B cell (primary cell): Measurements from ENCODE around the gene SLC26A1. TPM values are rescaled to one million over a fixed set of nuclear protein-coding genes. Genes with fewer than 3 reads are reported as not detected.

Experiments used
- ATAC-seq: fragments of 200-7000 bp; cut with Tn5 transposase; one replicate; pipeline ENCODE4 v1.10.0; 2021; ENCODE audit warnings: low read depth, mild to moderate bottlenecking, moderate number of reproducible peaks, moderate library complexity
- CTCF ChIA-PET: fragments of 350-600 bp; sonication (Branson Sonifier 250); formaldehyde crosslinking; loops from one replicate; lab custom pipeline; 2021; ENCODE audit warnings: antibody characterized with exemption, inconsistent platforms; lab: Charles Lee
- POLR2A ChIA-PET: fragments of 350-600 bp; sonication (Branson Sonifier 250); formaldehyde crosslinking; loops from one replicate; lab custom pipeline; 2021; ENCODE audit warnings: antibody characterized with exemption; lab: Charles Lee
- DNase-seq: peaks from one replicate; pipeline ENCODE4 v3.0.0; 2013
- H2AFZ ChIP-seq: 2 replicates; pipeline ENCODE4 v1.6.1; 2012; ENCODE audit warnings: mild to moderate bottlenecking, low read depth, low read length; ENCODE audit not compliant: insufficient read depth, poor library complexity, severe bottlenecking
- H3K27ac ChIP-seq, 2 donors: 1 replicate in 1 of 2; 2 replicates in 1 of 2; pipeline ENCODE4 v1.5.1; 2012 to 2013; ENCODE audit warnings: low read length in 2 of 2, mild to moderate bottlenecking in 2 of 2, moderate library complexity in 1 of 2
- H3K27me3 ChIP-seq, 4 experiments: fragments of 200-600 bp in 1 of 4; sonication (generic) in 1 of 4; replicated peaks in 1 of 4; 1 replicate in 2 of 4; 2 replicates in 2 of 4; pipeline versions ENCODE4 v1.6.1 to v1.7.0; 2013 to 2016; ENCODE audit warnings: low read length in 3 of 4, mild to moderate bottlenecking in 2 of 4, mixed read lengths in 1 of 4, moderate library complexity in 1 of 4; ENCODE audit not compliant: insufficient read depth in 4 of 4, control insufficient read depth in 3 of 4; ENCODE audit errors: control extremely low read depth in 1 of 4
- H3K36me3 ChIP-seq, 2 experiments: replicated peaks in 1 of 2; 1 replicate in 1 of 2; 2 replicates in 1 of 2; pipeline versions ENCODE4 v1.6.1 to v1.7.1; 2013; ENCODE audit warnings: low read length in 1 of 2; ENCODE audit not compliant: insufficient read depth in 2 of 2, control insufficient read depth in 1 of 2; ENCODE audit errors: control extremely low read depth in 1 of 2, extremely low read depth in 1 of 2
- H3K4me1 ChIP-seq, 2 donors: fragments of 200-600 bp in 1 of 2; sonication (generic) in 1 of 2; 1 replicate in 1 of 2; 2 replicates in 1 of 2; pipeline versions ENCODE4 v1.5.1 to v1.6.1; 2013 to 2017; ENCODE audit warnings: low read length in 2 of 2; ENCODE audit not compliant: control insufficient read depth in 2 of 2, insufficient read depth in 2 of 2
- H3K4me2 ChIP-seq: replicated peaks from 2 replicates; pipeline ENCODE3; 2012; ENCODE audit warnings: mild to moderate bottlenecking, low read depth, low read length; ENCODE audit not compliant: poor library complexity, severe bottlenecking
- H3K4me3 ChIP-seq, 5 experiments: fragments of 200-600 bp in 1 of 5; sonication (generic) in 1 of 5; 1 replicate in 3 of 5; 2 replicates in 2 of 5; pipeline versions ENCODE4 v1.5.1 to v1.7.0; 2011 to 2016; ENCODE audit warnings: low read length in 4 of 5, mild to moderate bottlenecking in 4 of 5, low read depth in 2 of 5, control low read depth in 1 of 5, moderate library complexity in 1 of 5; ENCODE audit not compliant: insufficient read depth in 1 of 5; ENCODE audit errors: control extremely low read depth in 1 of 5, extremely low read depth in 1 of 5
- H3K79me2 ChIP-seq: fragments of 200-600 bp; sonication (generic); one replicate; pipeline ENCODE4 v1.6.0; 2016; ENCODE audit warnings: low read length; ENCODE audit not compliant: control insufficient read depth, insufficient read depth
- H3K9ac ChIP-seq: fragments of 200-600 bp; sonication (generic); 2 replicates; pipeline ENCODE4 v1.6.1; 2017; ENCODE audit warnings: mild to moderate bottlenecking, low read length, moderate library complexity
- H3K9me3 ChIP-seq, 3 donors: one replicate each; pipeline versions ENCODE4 v1.6.1 to v1.7.1; 2013; ENCODE audit warnings: low read length in 2 of 3; ENCODE audit not compliant: control insufficient read depth in 2 of 3, insufficient read depth in 1 of 3; ENCODE audit errors: control extremely low read depth in 1 of 3
- H4K20me1 ChIP-seq: 2 replicates; pipeline ENCODE4 v1.6.0; 2012; ENCODE audit warnings: mild to moderate bottlenecking, low read length; ENCODE audit not compliant: insufficient read depth, control insufficient read depth, poor library complexity, severe bottlenecking
- H3K27ac Mint-ChIP-seq: one replicate; pipeline ENCODE4 v1.8.0; 2021; ENCODE audit warnings: mixed read lengths
- H3K27me3 Mint-ChIP-seq: one replicate; pipeline ENCODE4 v1.8.0; 2021; ENCODE audit warnings: mixed read lengths
- H3K4me1 Mint-ChIP-seq: one replicate; pipeline ENCODE4 v1.8.0; 2021; ENCODE audit warnings: mixed read lengths
- H3K4me3 Mint-ChIP-seq: one replicate; pipeline ENCODE4 v1.8.0; 2021; ENCODE audit warnings: mixed read lengths
- H3K9me3 Mint-ChIP-seq: one replicate; pipeline ENCODE4 v1.8.0; 2022; ENCODE audit warnings: mixed read lengths; ENCODE audit not compliant: insufficient read depth
- EZH2 ChIP-seq: IDR thresholded peaks from 2 replicates; pipeline ENCODE4 v1.6.1; 2012; ENCODE audit warnings: borderline replicate concordance, low read depth, mild to moderate bottlenecking, moderate library complexity, low read length; ENCODE audit not compliant: insufficient read depth, poor library complexity, severe bottlenecking
- WGBS: methylation state at CpG from one replicate; pipeline ENCODE4 v1.1.5; 2013; ENCODE audit warnings: missing lambda C conversion rate; ENCODE audit not compliant: insufficient coverage; 5-methylcytosine and 5-hydroxymethylcytosine counted together
- intact Hi-C: fragments of 100-400 bp; cut with micrococcal nuclease; formaldehyde crosslinking; loops from one replicate; pipeline ENCODE4 v1.10.0; 2022
- polyA plus RNA-seq: library from polyadenylated mRNA; depleted of rRNA; stranded (reverse); fragments of >200 nt; gene quantifications from 2 replicates; pipeline ENCODE4 v1.2.3, GENCODE V29; 2012
- total RNA-seq, 2 donors: library from RNA; stranded (reverse); fragments of 120-200 nt in 1 of 2; gene quantifications; 1 replicate in 1 of 2; 2 replicates in 1 of 2; pipeline versions ENCODE4 v1.2.3 to v1.2.4, GENCODE V29; 2013 to 2022
- TF ChIP-seq, protein P1 (sequence below): fragments of 200-600 bp; IDR thresholded peaks from one replicate; pipeline ENCODE4 v1.8.0; 2022; ENCODE audit warnings: antibody characterized with exemption, mild to moderate bottlenecking

SLC26A1 gene
- total and polyA plus RNA-seq, 2 donors (not counting 1 experiment from before 2014, with no cell fraction given): 0.03 to 1.1 TPM

DNA sequence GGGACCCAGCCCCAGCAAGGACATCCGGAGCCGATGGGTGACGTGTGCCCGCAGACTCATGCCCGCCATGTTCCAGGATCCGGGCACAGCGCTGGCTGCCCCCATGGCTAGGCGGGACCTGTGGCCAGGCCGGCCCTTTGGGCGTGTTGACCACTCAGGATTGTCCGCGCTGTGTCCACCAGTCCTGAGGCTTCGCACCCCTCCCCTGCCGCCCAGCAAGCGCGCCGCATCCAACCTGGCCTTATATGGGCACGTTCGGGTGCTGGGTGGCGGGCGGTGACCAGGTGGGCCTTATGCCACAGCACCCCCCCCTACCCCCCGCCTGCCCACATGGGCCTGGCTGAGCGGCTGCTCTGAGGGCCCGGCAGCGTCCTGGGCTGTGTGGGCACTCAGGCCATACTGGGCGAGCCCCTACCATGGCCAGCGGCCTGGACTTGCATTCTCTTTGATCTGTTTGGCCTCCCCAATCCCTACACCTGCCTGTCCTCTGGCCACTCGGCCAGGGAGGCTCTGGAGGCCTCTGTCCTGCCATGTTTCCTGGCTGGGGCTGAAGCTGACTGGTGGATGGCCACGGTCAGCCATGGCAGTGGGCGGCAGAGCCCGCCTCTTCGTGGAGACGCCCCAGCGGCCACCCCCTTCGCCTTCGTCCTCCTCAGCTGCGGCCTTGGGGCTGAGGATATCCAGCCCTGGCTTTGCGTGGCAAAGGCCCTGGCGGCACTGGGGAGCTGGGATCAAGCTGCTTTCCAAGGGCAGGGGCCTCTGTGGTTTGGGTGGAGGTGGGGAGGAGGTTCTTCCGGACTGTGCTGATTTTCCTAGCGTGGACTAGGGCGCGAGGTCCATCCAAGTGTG, 20.2 kb upstream of the SLC26A1 start:
- Histone ChIP-seq H3K4me2 (no peak overlapping the region), H3K4me1 (peaks cover 23 to 27% of the 10 kb centered on the region in 2 donors), H3K79me2 (no peaks in the 10 kb centered on the region), H3K9ac (no peak overlapping the region), H3K4me3 (no peak overlapping the region), H3K27ac (no peak overlapping the region), H2AFZ (no peak overlapping the region), H3K36me3 (no peaks in the 10 kb centered on the region), H3K9me3 (peaks cover 0 to 2% (median 0%) of the 10 kb centered on the region in 3 donors), H4K20me1 (no peaks in the 10 kb centered on the region), H3K27me3 (peaks cover 0 to 9% (median 4%) of the 10 kb centered on the region in 4 experiments)
- WGBS: 98% methylated on average over 41 of the region's 43 CpGs
- Mint-ChIP-seq H3K4me1 (peaks cover 22% of the 10 kb centered on the region), H3K4me3 (peak overlapping the region; percentile 56), H3K9me3 (no peaks in the 10 kb centered on the region), H3K27me3 (peaks cover 8% of the 10 kb centered on the region), H3K27ac (no peak overlapping the region)
- ChIA-PET CTCF (interaction anchor here (0.5 kb wide), 1 partner anchor 123 kb away, joined by 3 read pairs; no protein-coding TSS in a partner anchor), POLR2A (no interaction called here)
- TF ChIP-seq, protein P1, sequence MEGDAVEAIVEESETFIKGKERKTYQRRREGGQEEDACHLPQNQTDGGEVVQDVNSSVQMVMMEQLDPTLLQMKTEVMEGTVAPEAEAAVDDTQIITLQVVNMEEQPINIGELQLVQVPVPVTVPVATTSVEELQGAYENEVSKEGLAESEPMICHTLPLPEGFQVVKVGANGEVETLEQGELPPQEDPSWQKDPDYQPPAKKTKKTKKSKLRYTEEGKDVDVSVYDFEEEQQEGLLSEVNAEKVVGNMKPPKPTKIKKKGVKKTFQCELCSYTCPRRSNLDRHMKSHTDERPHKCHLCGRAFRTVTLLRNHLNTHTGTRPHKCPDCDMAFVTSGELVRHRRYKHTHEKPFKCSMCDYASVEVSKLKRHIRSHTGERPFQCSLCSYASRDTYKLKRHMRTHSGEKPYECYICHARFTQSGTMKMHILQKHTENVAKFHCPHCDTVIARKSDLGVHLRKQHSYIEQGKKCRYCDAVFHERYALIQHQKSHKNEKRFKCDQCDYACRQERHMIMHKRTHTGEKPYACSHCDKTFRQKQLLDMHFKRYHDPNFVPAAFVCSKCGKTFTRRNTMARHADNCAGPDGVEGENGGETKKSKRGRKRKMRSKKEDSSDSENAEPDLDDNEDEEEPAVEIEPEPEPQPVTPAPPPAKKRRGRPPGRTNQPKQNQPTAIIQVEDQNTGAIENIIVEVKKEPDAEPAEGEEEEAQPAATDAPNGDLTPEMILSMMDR: no peak
- intact Hi-C loops: no loop called here
- DNase-seq (no peak), ATAC-seq (no peak)

DNA sequence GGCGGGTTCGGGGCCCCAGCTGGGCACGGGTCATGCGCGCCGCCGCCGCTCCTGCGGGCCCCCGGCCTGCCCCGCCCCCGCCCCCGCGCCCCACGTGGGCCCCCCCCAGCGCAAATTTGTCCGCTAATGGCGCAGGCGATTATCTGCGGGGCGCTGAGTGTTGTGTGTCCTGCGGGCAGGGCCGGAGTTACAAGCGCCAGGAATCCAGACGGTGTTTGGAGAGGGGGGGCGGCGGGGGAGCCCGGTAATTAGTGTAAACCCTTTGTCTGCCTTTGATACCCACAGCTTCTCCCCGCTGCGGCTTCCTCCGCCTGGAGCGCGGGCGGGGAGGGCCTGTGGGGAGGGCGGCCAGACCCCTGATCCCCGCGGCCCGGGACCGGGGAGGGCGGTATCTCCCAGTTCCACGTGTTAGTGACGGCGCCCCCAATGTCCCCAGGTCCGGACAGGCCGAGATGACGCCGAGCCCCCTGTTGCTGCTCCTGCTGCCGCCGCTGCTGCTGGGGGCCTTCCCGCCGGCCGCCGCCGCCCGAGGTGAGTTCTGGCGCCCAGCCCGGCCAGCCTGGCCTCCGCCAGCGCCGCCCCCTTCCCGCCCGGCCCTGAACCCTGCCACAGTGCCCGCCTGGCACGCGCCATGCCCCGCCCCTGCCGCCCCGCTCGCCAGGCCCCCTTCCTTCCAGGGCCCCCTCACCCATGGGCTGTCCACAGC, 19.0 kb upstream of the SLC26A1 start:
- no peak for TF ChIP-seq EZH2
- TF ChIP-seq, protein P1: no peak
- WGBS: under 1% methylated on average over 58 of the region's 69 CpGs
- Mint-ChIP-seq H3K27ac (peak overlapping the region; percentile 26), H3K4me1 (peaks cover 22% of the 10 kb centered on the region), H3K9me3 (no peaks in the 10 kb centered on the region), H3K27me3 (peaks cover 19% of the 10 kb centered on the region), H3K4me3 (peak overlapping the region; percentile 74)
- Histone ChIP-seq H3K27me3 (peaks cover 0 to 16% (median 7%) of the 10 kb centered on the region in 4 experiments), H3K4me1 (peaks cover 24 to 30% of the 10 kb centered on the region in 2 donors), H4K20me1 (no peaks in the 10 kb centered on the region), H3K4me2 (peak overlapping the region; percentile 85), H3K9ac (peak overlapping the region; percentile 63), H2AFZ (peak overlapping the region; percentile 69), H3K79me2 (no peaks in the 10 kb centered on the region), H3K9me3 (peaks cover 0 to 2% (median 0%) of the 10 kb centered on the region in 3 donors), H3K36me3 (no peaks in the 10 kb centered on the region), H3K4me3 (peak overlapping the region in 4 of 5 experiments; percentile 46 to 61 (median 56)), H3K27ac (no peak overlapping the region)
- CTCF ChIA-PET: no interaction called here
- POLR2A ChIA-PET: no interaction called here
- no peak for ATAC-seq
- peak; percentile 63 for DNase-seq
- intact Hi-C loops: loop anchor here (1.0 kb wide), 2 partner anchors 9 to 44 kb away; no protein-coding TSS in a partner anchor
